Spleen (tissue), 11 donors: ENCODE measurements around the gene THAP7. TPM values are rescaled to one million over a fixed set of nuclear protein-coding genes. Genes with fewer than 3 reads are reported as not detected.
"Not testable (repeated sequence)": the region's sequence is repeated elsewhere in the genome, so short reads cannot be mapped to it uniquely, and the experiment has no call there.

Experiments used
- DNase-seq: peaks from one replicate; pipeline ENCODE4 v3.0.0-alpha.2; 2020
- H3K27ac ChIP-seq, 8 donors: fragments of 200-600 bp; sonication (generic) in 7 of 8; 1 replicate in 4 of 8; 2 replicates in 4 of 8; pipeline versions ENCODE4 v1.5.0 to v1.8.0; 2016 to 2021; ENCODE audit warnings: inconsistent platforms in 4 of 8, mild to moderate bottlenecking in 4 of 8, moderate library complexity in 1 of 8
- H3K27me3 ChIP-seq, 7 donors: fragments of 200-600 bp; sonication (generic) in 6 of 7; replicated peaks in 1 of 7; 1 replicate in 4 of 7; 2 replicates in 3 of 7; pipeline versions ENCODE4 v1.5.0 to v1.8.0; 2016 to 2021; ENCODE audit warnings: inconsistent platforms in 3 of 7, mild to moderate bottlenecking in 1 of 7
- H3K36me3 ChIP-seq, 6 donors: fragments of 200-600 bp; sonication (generic) in 5 of 6; 1 replicate in 4 of 6; 2 replicates in 2 of 6; pipeline versions ENCODE4 v1.5.0 to v1.8.0; 2016 to 2021; ENCODE audit warnings: inconsistent platforms in 2 of 6
- H3K4me1 ChIP-seq, 6 donors: fragments of 200-600 bp; sonication (generic) in 5 of 6; 1 replicate in 3 of 6; 2 replicates in 3 of 6; pipeline versions ENCODE4 v1.5.0 to v1.8.0; 2016 to 2021; ENCODE audit warnings: inconsistent platforms in 3 of 6
- H3K4me3 ChIP-seq, 8 donors: fragments of 200-600 bp; sonication (generic) in 7 of 8; 1 replicate in 4 of 8; 2 replicates in 4 of 8; pipeline versions ENCODE4 v1.5.0 to v1.8.0; 2016 to 2021; ENCODE audit warnings: inconsistent platforms in 4 of 8, mild to moderate bottlenecking in 4 of 8, moderate library complexity in 2 of 8
- H3K9me3 ChIP-seq, 8 donors: fragments of 200-600 bp; sonication (generic) in 7 of 8; 1 replicate in 4 of 8; 2 replicates in 4 of 8; pipeline versions ENCODE4 v1.5.0 to v1.8.0; 2016 to 2021; ENCODE audit warnings: inconsistent platforms in 4 of 8
- POLR2A ChIP-seq, 3 donors: fragments of 450-650 bp; IDR thresholded peaks; one replicate each; pipeline ENCODE4 v1.5.1; 2017; ENCODE audit warnings: antibody characterized with exemption in 3 of 3, mild to moderate bottlenecking in 1 of 3
- POLR2AphosphoS5 ChIP-seq, 3 donors: sonication (generic); formaldehyde crosslinking; IDR thresholded peaks; one replicate each; pipeline ENCODE4 v1.5.1; 2017; ENCODE audit warnings: antibody characterized with exemption in 3 of 3
- WGBS, 5 donors: extraction: QIAGEN DNeasy Blood & Tissue Kit in 3 of 5; methylation state at CpG; one replicate each; pipeline versions ENCODE4 v1.1.5 to v1.1.7; 2013 to 2018; 5-methylcytosine and 5-hydroxymethylcytosine counted together
- intact Hi-C: fragments of 100-400 bp; cut with DNase I; formaldehyde crosslinking; loops from one replicate; pipeline ENCODE4 v1.15.0; 2023; ENCODE audit warnings: low total_unique reads
- polyA plus RNA-seq, 3 donors: library from polyadenylated mRNA; stranded (reverse); fragments of 200-250 nt; gene quantifications; one replicate each; pipeline ENCODE4 v1.2.1, GENCODE V29; 2013
- total RNA-seq, 7 donors: library from RNA; depleted of rRNA in 3 of 7; stranded (reverse); fragments of >200 nt in 3 of 7; fragmentation: NEBNext Ultra II Directional in 4 of 7; extraction: Animal tissue kit (Norgen Biotek cat#: 25700) in 4 of 7; gene quantifications; one replicate each; pipeline versions ENCODE4 v1.1.0 to v1.2.1, GENCODE V29; 2016 to 2021
- TF ChIP-seq, protein P1 (sequence below), 11 experiments: fragments of 200-600 bp in 7 of 11; fragments of 450-650 bp in 4 of 11; sonication (generic) in 4 of 11; IDR thresholded peaks in 8 of 11; conservative IDR thresholded peaks in 3 of 11; 1 replicate in 7 of 11; 2 replicates in 4 of 11; pipeline versions ENCODE4 v1.4.0 to v1.8.0; 2016 to 2021; ENCODE audit warnings: antibody characterized with exemption in 11 of 11, inconsistent platforms in 4 of 11, mild to moderate bottlenecking in 1 of 11
- donor health status: healthy with polysubstance abuse.
- donor health status: DM: no; HTN: no; CAD: no; lungs with moderate emphysema.
- donor health status: DM: no; HTN: no; CAD: no.
- donor health status: Bipolar disorder and iron deficiency.
- donor health status: healthy.
- donor health status: DM: no; HTN: no; CAD: no.
- donor health status: DM: yes; HTN: yes; CAD: no.

THAP7 gene
- total and polyA plus RNA-seq, 10 donors = 16.7 to 53.3 (median 29.6) TPM

- Histone ChIP-seq H3K9me3 (no peaks in the 10 kb centered on the region), H3K27me3 (peaks cover 0 to 11% (median 0%) of the 10 kb centered on the region in 7 donors), H3K27ac (no peak overlapping the region), H3K4me3 (no peak overlapping the region), H3K36me3 (peaks cover 0 to 7% (median 0%) of the 10 kb centered on the region in 6 donors), H3K4me1 (peaks cover 6 to 26% (median 17%) of the 10 kb centered on the region in 6 donors)
- TF ChIP-seq POLR2AphosphoS5 (IDR thresholded peaks at IDR 0.05) = no peak
- TF ChIP-seq POLR2A (IDR thresholded peaks at IDR 0.05) = no peak
- TF ChIP-seq, protein P1, sequence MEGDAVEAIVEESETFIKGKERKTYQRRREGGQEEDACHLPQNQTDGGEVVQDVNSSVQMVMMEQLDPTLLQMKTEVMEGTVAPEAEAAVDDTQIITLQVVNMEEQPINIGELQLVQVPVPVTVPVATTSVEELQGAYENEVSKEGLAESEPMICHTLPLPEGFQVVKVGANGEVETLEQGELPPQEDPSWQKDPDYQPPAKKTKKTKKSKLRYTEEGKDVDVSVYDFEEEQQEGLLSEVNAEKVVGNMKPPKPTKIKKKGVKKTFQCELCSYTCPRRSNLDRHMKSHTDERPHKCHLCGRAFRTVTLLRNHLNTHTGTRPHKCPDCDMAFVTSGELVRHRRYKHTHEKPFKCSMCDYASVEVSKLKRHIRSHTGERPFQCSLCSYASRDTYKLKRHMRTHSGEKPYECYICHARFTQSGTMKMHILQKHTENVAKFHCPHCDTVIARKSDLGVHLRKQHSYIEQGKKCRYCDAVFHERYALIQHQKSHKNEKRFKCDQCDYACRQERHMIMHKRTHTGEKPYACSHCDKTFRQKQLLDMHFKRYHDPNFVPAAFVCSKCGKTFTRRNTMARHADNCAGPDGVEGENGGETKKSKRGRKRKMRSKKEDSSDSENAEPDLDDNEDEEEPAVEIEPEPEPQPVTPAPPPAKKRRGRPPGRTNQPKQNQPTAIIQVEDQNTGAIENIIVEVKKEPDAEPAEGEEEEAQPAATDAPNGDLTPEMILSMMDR (IDR thresholded peaks at IDR 0.05 in 8 of 11, conservative IDR thresholded peaks at IDR 0.05 in 3 of 11) = no peak
- intact Hi-C loops = loop anchor here (10.0 kb wide), 1 partner anchor 45 kb away; the partner anchor contains the start of gene AIFM3
- no peak for DNase-seq
- WGBS, 5 donors = 67 to 82% (median 68%) methylated on average over 10 of the region's 10 CpGs
Observed at GRCh38 chr22:21009638-21010425, 7.9 kb upstream of the THAP7 start.

- WGBS, 5 donors = 84 to 92% (median 86%) methylated on average over 13 of the region's 13 CpGs
- H3K4me1 ChIP-seq = peaks cover under 1 to 20% (median 10%) of the 10 kb centered on the region in 6 donors
- H3K27me3 ChIP-seq, H3K4me3 ChIP-seq, DNase-seq, H3K9me3 ChIP-seq, H3K27ac ChIP-seq, H3K36me3 ChIP-seq, intact Hi-C loops: not testable (repeated sequence)
Observed at GRCh38 chr22:21009208-21009607, 7.3 kb upstream of the THAP7 start.

DNA sequence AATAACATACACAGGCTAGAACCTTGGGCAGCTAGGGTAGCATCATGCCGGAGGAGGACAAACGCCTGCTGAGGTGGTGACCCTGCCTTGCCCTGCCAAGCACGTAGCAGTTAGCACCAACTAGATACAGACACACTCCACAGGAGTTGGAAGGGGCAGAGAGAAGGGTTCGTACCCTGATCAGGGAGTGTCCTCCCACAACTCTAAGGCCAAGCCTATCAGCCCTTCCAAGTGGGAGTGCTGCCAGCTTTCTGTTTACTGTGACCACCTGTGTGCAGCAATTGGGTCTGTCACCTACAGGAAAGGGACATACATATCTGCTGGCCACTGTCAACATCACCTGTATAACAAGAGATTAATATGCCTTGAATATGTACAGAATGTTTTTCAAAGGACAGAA is 1.9 kb upstream of the THAP7 start:
- Histone ChIP-seq H3K9me3 (no peaks in the 10 kb centered on the region), H3K4me3 (no peak overlapping the region), H3K36me3 (peaks cover 0 to 24% (median 15%) of the 10 kb centered on the region in 6 donors), H3K27ac (peak overlapping the region in 4 of 8 donors; percentile 98 to 100 (median 99)), H3K27me3 (no peaks in the 10 kb centered on the region), H3K4me1 (peaks cover 30 to 47% (median 37%) of the 10 kb centered on the region in 6 donors)
- no peak for DNase-seq
- intact Hi-C loops = no loop called here
- 82 to 95% (median 89%) methylated on average over 4 of the region's 4 CpGs for WGBS, 5 donors
- no peak for TF ChIP-seq POLR2AphosphoS5 (IDR thresholded peaks at IDR 0.05)
- TF ChIP-seq POLR2A (IDR thresholded peaks at IDR 0.05) = no peak
- TF ChIP-seq, protein P1 (IDR thresholded peaks at IDR 0.05 in 8 of 11, conservative IDR thresholded peaks at IDR 0.05 in 3 of 11) = no peak

DNA sequence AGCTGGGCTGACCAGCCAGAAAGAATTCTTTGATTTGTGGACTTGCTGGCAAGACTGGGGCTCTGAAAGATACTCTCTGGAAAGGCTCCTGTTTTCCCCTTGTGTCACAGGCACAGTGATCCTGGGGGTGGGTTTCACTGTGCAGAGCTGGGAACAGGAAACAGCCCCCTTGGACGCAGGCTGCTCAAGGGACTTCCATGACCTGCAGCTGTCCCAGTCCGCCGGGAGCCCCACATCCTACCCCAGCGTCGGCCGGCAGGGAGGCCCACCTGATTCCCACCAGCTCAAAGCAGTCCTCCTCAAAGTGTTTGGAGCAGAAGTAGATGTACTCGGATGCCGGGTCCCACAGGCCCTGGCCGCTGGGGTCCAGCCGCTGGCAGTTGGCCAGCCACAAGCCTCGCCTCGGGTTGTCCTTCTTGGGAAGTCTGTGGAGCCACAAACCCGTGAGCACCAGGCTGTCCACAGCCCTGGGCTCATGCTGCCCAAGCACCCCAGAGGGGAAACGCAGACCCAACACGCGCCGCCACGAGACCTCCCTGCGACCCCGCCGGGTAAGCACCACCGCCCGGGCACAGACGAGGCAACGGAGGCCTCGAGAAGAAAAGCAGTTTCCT is 824 bp downstream of the THAP7 start:
- H3K4me3 ChIP-seq = peak overlapping the region; percentile 66 to 85 (median 74)
- H3K9me3 ChIP-seq = no peaks in the 10 kb centered on the region
- peaks cover 30 to 55% (median 37%) of the 10 kb centered on the region in 6 donors for H3K4me1 ChIP-seq
- intact Hi-C loops = no loop called here
- H3K27me3 ChIP-seq = no peaks in the 10 kb centered on the region
- DNase-seq = no peak
- peaks cover 0 to 47% (median 39%) of the 10 kb centered on the region in 6 donors for H3K36me3 ChIP-seq
- 0 to 3% (median 3%) methylated on average over 11 to 26 of the region's 26 CpGs for WGBS, 5 donors
- peak overlapping the region; percentile 96 to 100 (median 98) for H3K27ac ChIP-seq
- TF ChIP-seq, protein P1 (IDR thresholded peaks at IDR 0.05 in 8 of 11, conservative IDR thresholded peaks at IDR 0.05 in 3 of 11) = no peak
- no peak for TF ChIP-seq POLR2A (IDR thresholded peaks at IDR 0.05)
- TF ChIP-seq POLR2AphosphoS5 (IDR thresholded peaks at IDR 0.05) = no peak
